ENCODE measurements around the gene MRPL54.

Gene MRPL54

GRCh38 chr19:3769494-3769893, 7.0 kb downstream of the MRPL54 start:
- no peak for DNase-seq (ENCODE audit: low read depth)

DNA sequence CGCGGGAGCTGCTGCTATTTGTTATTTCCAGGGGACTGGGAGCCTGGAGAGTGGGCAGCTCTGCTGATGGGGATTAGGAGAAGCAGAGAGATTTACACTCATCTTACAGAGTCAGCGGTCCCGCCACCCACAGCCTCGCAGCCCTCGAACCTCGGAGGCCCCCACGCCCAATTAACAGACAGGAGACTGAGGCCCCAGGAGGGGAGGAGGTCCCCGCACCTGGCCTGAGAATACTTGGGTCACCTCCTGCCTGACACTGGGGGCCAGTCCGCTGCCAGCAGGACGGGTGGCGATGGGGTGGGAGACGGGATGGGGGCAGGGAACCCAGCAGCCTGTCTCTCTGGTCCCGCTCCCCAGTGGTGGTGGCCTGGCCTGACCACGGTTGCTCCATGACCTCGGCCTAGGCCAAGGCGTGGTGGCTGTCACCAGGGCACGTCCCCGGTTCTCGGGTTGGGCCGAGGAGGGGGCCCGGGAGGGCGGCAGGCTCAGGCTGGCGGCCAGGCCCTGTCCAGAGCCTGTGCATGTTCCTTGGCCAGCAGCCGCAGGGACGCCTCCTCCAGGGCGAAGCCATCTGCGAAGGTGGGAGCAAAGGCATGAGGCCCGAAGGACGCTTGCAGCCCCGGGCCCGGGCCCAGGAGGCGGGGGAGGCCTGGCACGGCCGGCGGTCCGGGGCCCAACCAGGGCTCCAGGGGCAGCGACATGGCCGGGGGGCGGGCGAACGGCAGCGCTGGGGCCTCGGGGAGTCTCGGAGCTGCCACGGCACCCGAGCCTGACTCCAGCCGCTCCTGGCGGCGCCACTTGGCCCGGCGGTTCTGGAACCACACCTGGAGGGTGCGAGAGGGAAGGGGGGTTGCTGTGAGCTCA, 7.9 kb downstream of the MRPL54 start:
- DNase-seq (ENCODE audit: low read depth), result no peak

GRCh38 chr19:3771000-3771905, 8.8 kb downstream of the MRPL54 start:
- DNase-seq (ENCODE audit: low read depth), result no peak

DNA sequence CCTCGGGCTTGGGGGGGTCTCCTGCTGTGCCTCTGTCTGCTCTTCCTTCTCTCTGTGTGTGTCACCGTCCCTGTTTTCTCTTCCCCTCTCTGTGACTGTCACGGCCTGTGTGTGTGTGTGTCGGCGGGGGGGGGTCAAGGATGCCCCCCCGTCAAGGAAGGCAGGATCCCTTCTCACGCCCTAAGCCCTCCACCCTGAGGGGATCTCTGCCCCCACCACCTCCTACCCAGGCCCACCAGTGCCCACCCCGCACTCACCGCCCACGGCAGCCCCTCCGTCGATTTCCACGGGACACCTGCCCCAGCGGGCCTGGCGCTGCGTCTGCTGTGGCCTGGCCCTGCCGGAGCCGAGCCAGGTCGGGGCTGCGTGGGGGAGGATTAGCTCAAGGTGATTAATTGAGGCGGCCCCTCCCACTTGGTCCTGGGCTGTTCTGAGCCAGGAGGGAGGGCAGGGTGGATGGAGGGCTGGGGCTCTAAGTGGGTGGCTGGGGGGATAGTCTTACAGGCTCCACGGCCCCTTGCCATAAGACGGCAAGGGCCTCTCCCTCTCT, 9.5 kb downstream of the MRPL54 start, which contains the start of gene RAX2:
TSS of gene RAX2 (minus strand) at position 323 of the 550 bp plus-strand sequence. CDS start 486 bp downstream, outside the sequence.
- DNase-seq (ENCODE audit: low read depth), result no peak

DNA sequence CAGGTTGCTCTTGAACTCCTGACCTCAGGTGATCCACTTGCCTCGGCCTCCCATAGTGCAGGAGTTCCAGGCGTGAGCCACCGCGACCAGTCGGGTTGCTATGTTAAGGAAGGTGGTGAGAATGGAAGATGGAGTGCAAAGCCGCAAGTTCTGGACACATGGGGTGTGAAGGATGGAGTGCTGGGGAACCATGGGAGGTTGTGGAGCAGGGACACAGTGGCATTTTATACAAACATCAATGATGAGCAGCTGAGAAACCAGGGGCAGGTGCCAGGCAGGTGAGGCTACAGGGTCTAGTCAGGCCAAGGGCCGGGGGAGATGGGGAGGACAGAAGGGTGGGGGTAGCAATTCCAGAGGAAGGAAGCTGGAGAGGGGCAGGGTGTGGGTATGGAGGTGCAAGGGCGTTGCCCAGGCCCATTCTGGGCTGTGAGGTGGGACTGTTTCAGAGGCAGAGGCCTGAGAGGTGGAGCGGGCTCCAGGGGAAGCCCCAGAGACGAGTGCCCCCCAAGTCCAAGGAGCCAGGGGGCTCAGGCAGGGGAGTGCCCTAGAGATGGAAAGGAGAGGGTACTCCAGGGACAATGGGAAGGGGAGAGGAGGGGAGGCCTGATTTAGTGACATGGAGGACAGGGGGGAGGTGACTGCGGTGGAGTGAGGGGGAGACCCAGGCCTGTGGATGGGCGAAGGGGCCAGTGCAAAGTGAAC, 11.5 kb downstream of the MRPL54 start:
- no peak for DNase-seq (ENCODE audit: low read depth)

- DNase-seq (ENCODE audit: low read depth), result no peak
Measured at GRCh38 chr19:3774621-3775373, 12.3 kb downstream of the MRPL54 start.

DNA sequence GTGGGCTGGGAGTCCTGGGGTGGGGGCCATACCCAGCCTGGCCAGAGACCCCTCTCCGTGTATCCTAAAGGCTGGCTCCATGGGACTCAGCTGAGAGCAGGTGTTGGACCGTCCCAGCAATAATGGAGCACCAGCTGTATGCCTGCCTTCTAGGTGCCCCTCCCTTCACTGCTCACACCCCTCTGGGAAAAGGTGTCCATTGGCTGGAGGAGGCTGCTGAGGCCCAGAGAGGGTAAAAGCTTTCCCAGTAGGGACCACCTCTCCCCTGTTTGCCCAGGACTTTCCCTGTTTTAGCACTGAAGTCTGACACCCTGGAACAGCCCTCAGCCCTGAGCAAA, 12.9 kb downstream of the MRPL54 start:
- DNase-seq (ENCODE audit: low read depth), result no peak

GRCh38 chr19:3775831-3776230, 13.3 kb downstream of the MRPL54 start:
- no peak for DNase-seq (ENCODE audit: low read depth)

DNA sequence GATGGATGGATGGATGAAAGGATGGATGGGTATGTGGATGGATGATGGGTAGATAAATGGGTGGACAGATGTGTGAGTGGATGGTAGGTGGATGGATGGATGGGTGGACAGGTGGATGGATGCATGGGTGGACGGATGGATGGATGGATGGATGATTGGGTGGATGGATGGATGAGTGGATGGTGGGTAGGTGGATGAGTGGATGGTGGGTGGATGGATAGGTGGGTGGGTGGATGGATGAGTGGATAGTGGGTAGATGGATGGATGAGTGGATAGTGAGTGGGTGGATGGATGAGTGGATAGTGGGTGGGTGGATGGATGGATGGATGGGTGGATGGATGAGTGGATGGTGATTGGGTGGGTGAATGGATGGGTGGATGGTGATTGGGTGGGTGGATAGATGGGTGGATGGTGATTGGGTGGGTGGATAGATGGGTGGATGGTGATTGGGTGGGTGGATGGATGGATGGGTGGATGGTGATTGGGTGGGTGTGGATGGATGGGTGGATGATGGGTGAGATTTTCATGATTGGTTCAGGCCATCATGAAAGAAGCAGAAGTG, 14.1 kb downstream of the MRPL54 start:
- no peak for DNase-seq (ENCODE audit: low read depth)

- no peak for DNase-seq (ENCODE audit: low read depth)
Measured at GRCh38 chr19:3778104-3778867, 15.8 kb downstream of the MRPL54 start.

DNA sequence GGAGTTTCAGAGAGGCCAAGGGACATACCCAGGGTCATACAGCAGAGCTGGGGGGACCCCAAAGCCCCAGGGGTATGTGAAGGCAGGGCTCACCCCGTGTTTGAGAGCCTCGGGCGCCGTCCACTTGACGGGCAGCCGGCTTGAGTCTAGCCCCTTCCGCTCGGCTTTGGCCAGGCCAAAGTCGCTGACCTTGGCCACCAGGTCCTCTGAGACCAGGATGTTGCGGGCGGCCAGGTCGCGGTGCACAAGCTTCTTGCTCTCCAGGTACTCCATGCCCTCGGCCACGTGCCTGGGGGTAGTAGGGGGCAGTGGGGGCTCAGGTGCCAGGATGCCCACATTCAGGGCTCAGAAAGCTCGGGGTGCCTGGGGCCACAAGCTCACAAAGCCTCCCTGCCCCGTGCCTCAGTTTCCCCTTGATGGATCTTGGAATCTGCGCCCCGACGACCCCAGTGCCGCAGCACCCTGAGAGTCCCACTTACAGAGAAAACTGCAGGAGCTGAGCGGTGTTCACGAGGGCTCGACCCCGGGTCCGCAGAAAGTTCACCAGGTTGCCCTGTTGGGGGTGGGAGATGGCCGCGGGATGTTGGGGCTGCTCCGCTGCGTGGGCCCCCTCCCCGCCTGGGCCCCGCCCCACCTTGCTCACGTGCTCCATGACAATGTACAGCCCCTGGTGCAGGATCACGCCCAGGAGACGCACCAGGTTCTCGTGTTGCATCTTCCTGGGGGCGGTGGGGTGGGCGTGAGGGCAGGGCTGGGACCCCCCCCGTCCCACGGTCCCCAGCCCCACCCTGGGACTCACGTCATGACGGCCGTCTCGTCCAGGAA, 16.6 kb downstream of the MRPL54 start:
- no peak for DNase-seq (ENCODE audit: low read depth)

DNA sequence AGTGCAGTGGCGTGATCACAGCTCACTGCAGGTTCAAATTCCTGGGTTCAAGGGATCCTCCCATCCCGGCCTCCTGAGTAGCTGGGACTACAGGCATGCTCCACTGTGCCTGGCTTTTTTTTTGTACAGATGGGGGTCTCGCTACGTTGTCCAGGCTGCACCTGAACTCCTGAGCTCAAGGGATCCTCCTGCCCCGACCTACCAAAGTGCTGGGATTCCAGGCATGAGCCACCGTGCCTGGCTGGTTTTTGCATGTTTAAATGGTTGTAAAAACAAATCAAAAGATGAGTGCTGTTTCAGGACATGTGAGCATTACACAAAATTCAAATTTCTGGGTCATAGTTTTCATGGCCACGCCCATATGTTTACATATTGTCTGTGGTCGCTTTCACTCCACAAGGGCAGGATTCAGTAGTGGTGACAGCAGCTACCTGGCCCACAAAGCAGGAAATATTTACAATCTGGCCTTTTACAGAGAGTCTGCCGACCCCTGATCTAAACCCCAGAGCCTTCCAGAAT, 18.4 kb downstream of the MRPL54 start:
- no peak for DNase-seq (ENCODE audit: low read depth)

- DNase-seq (ENCODE audit: low read depth), result no peak
Measured at GRCh38 chr19:3781603-3782002, 19.1 kb downstream of the MRPL54 start.

DNA sequence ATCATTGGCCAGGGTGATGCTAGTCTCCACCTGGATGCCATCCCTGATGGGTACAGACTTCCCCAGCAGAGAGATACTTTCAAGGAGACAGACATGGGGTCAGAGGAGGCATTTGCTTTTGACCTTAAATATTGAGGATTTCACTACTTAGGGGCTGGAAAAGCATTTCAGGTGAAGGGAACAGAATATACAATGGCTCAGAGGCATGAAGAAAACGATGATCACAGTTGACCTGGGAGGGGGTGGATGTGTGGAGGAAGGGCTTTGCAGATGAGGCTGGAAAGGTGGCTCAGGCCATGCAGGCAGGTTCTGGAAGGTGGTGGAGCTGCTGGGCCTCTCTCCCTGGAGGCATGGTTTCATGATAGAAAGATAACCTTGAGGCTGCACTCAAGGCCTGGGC, 19.8 kb downstream of the MRPL54 start:
- no peak for DNase-seq (ENCODE audit: low read depth)

DNA sequence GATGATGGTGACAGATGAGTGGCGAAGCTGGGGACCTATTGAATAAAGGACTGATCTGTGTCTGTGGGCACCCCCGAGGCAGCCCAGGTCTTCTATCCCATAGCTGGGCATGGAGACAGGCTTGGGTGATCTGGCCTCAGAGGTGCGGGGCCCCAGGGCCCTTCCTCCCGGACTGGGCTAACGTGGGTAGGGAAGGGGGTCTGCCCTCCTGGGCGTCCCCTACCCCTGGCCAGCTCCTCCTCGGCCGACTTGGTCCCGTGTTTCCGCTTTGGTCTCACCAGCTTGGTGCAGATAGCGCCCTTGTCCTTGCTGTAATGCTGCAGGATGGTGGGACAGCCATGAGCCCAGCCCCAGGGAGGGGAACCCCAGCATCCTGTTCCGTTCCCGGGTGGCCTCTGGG, 20.4 kb downstream of the MRPL54 start:
- DNase-seq (ENCODE audit: low read depth), result no peak

DNA sequence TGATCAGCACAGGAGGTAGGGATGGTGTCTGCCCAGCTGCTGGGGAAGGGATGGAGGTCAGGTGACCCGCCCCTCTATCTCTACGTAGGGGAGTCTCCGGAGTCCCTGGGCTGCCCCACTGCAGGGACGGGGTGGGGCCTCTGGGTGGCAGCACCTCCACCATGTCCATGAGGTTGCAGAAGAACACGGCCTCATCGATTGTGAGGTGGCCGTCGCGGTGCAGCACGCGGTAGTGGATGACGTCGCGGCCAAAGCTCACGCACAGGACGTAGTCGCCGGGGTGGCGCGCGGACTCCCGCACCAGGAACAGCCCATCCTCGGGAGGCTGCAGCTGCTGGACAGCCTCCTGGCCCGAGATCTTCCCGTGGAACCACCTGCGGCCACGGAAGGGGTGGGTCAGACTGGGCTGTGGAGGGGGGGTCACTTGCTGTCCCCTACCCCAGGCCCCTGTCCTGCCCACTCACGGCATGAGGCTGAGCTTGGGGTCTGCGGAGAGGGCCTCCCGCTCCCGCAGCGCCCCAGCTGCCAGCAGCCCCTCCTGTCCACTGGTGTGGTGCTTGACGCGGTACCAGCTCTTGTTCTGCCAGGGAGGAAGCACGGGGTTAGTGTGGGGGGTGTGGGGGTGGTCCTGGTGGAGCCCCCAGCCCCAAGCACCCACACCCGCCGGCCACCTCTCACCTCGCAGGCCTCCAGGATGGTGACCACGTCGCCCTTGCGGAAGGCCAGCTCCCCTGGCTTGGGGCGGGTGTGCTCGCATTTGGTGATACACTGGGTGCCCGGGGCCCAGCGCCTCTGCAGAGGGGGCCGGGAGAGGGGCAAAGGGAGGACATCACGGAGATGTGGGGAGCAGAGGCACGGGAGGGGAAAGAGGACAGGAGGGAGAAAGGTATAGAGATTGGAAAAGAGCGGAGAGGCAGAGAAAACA, 21.4 kb downstream of the MRPL54 start:
- DNase-seq (ENCODE audit: low read depth), result no peak

DNA sequence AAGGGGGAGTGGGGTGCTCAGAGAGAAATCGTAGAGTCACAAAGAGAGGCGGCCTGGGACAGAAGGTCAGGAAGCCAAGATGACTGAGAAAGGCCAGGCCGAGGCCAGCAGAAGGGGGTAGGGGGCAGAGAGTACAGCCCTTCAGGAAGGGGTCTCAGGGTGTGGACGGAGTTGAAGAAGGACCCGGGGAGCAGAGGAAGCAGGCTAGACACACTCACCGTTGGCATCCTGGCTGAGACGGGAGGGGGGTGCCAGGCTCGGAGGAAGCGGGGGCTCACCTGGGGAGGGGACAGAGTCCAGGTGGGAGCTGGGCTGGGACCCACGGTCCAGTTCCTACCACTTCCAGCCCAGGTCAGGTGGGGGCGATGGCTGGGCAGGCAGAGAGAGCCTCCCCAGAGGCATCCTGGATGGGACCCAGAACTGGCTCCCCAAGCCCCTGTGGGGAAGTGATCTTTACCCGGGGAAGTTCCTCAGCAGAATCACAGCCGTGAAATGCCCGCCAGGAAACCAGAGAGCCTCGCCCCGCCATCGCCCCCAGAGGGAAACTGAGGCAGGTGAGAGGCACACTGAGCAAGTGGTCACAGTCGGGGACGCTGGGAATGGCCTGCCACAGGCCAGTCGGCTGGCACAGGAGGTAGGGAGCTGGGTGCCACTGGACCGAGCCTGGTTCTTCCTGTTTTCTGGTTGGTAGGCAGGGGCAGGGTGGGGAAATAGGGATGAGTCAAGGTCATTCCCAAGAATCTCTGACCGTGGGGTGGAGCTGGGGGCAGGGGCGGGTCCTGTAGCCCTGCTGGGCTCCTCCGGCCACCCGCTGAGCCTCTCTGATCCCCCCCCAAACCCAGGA, 22.3 kb downstream of the MRPL54 start:
- DNase-seq (ENCODE audit: low read depth), result no peak

All from GM04504 (cell line).